OCI-LY7 (cell line): ENCODE results near the gene ATP2A3.

Source experiments
- EZH2phosphoT487 ChIP-seq: fragments of 200-600 bp; sonication (generic); IDR thresholded peaks from 2 replicates; pipeline ENCODE4 v1.6.1; 2018; ENCODE audit warnings: low read depth, borderline replicate concordance, mild to moderate bottlenecking, mixed run types, antibody characterized with exemption, low read length, moderate library complexity, mixed read lengths
- TF ChIP-seq, protein P1 (sequence below): fragments of 200-600 bp; sonication (generic); conservative IDR thresholded peaks from 2 replicates; pipeline ENCODE4 v1.5.1; 2014; ENCODE audit warnings: mild to moderate bottlenecking, antibody characterized with exemption, low read length, moderate library complexity, mixed read lengths

DNA sequence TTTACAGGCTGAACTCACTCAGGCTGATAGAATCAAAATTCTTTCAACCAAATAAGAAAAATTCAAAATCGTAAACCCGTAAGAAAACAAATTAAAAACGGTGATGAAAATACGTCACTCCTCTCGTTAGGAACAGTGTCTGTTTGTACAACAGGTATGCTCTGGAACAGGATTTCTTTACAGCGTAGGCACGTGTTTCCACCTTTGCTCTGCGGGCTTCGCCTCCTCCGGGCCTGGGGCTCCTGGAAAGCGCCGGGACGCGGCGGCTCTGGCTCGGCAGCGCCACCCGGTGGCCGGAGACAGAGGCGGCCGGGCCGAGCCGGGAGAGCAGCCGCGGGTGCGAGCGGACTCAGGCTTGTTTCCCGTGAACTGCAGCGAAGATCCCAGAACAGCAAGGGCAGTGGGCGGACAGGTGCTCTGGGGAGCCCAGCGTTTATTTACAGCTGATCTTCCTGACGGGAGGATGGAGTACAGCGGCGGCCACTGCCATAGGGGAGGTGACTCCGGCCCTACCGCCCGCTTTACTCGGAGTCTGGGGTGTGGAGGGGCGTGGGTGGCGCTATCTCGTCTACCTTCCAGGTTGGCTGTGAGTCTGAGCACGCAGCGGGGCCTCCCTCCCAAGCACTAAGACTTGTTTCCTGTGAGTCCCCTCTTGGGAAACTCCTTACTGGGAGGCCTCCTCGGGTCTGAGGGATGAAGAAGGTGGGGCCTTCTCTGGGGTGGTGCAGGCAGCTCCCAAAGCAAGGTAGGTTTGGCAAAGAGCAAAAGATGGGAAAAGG is 40.5 kb upstream of the ATP2A3 start:
- TF ChIP-seq, protein P1, sequence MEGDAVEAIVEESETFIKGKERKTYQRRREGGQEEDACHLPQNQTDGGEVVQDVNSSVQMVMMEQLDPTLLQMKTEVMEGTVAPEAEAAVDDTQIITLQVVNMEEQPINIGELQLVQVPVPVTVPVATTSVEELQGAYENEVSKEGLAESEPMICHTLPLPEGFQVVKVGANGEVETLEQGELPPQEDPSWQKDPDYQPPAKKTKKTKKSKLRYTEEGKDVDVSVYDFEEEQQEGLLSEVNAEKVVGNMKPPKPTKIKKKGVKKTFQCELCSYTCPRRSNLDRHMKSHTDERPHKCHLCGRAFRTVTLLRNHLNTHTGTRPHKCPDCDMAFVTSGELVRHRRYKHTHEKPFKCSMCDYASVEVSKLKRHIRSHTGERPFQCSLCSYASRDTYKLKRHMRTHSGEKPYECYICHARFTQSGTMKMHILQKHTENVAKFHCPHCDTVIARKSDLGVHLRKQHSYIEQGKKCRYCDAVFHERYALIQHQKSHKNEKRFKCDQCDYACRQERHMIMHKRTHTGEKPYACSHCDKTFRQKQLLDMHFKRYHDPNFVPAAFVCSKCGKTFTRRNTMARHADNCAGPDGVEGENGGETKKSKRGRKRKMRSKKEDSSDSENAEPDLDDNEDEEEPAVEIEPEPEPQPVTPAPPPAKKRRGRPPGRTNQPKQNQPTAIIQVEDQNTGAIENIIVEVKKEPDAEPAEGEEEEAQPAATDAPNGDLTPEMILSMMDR = peak; percentile 96
- no peak for TF ChIP-seq EZH2phosphoT487
